ENCODE measurements around the gene CDH15.

- no peak for TF ChIP-seq POLR2A (IDR thresholded peaks at IDR 0.05)
- TF ChIP-seq, protein P1, sequence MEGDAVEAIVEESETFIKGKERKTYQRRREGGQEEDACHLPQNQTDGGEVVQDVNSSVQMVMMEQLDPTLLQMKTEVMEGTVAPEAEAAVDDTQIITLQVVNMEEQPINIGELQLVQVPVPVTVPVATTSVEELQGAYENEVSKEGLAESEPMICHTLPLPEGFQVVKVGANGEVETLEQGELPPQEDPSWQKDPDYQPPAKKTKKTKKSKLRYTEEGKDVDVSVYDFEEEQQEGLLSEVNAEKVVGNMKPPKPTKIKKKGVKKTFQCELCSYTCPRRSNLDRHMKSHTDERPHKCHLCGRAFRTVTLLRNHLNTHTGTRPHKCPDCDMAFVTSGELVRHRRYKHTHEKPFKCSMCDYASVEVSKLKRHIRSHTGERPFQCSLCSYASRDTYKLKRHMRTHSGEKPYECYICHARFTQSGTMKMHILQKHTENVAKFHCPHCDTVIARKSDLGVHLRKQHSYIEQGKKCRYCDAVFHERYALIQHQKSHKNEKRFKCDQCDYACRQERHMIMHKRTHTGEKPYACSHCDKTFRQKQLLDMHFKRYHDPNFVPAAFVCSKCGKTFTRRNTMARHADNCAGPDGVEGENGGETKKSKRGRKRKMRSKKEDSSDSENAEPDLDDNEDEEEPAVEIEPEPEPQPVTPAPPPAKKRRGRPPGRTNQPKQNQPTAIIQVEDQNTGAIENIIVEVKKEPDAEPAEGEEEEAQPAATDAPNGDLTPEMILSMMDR (IDR thresholded peaks at IDR 0.05), result no peak
Measured at GRCh38 chr16:89123831-89124100, 47.8 kb upstream of the CDH15 start.

Data from Peyer's patch (tissue), 4 donors.